Nephron (organoid): ENCODE results near the gene MTHFD1L.
"Not testable (repeated sequence)": the region's sequence is repeated elsewhere in the genome, so short reads cannot be mapped to it uniquely, and the experiment has no call there.

ENCODE experiments used
- H3K27ac Mint-ChIP-seq, 3 experiments: 2 replicates each; pipeline ENCODE4 v1.8.0; 2020; ENCODE audit warnings: mixed read lengths in 3 of 3, mild to moderate bottlenecking in 2 of 3, moderate library complexity in 1 of 3
- H3K27me3 Mint-ChIP-seq: 2 replicates; pipeline ENCODE4 v1.8.0; 2021; ENCODE audit warnings: low read depth, mild to moderate bottlenecking, moderate library complexity, mixed read lengths
- H3K36me3 Mint-ChIP-seq: 2 replicates; pipeline ENCODE4 v1.8.0; 2020; ENCODE audit warnings: low read depth, mixed read lengths
- H3K4me1 Mint-ChIP-seq: 2 replicates; pipeline ENCODE4 v1.8.0; 2020; ENCODE audit warnings: mixed read lengths
- H3K4me3 Mint-ChIP-seq, 3 experiments: 2 replicates each; pipeline ENCODE4 v1.8.0; 2020; ENCODE audit warnings: mild to moderate bottlenecking in 3 of 3, mixed read lengths in 3 of 3, moderate library complexity in 2 of 3
- H3K9me3 Mint-ChIP-seq: 2 replicates; pipeline ENCODE4 v1.8.0; 2020; ENCODE audit warnings: mixed read lengths
- CTCF ChIP-seq, 3 experiments: fragments of 200-600 bp; sonication (generic); IDR thresholded peaks; one replicate each; pipeline ENCODE4 v1.5.0; 2021; ENCODE audit warnings: antibody characterized with exemption in 3 of 3; ENCODE audit not compliant: unreplicated experiment in 3 of 3

The MTHFD1L gene

GRCh38 chr6:151027936-151028838 is 162.7 kb downstream of the MTHFD1L start:
- no peak overlapping the region for H3K27ac Mint-ChIP-seq
- no peak overlapping the region for H3K4me3 Mint-ChIP-seq
- peaks cover 2% of the 10 kb centered on the region for H3K9me3 Mint-ChIP-seq
- peaks cover 29% of the 10 kb centered on the region for H3K36me3 Mint-ChIP-seq
- TF ChIP-seq CTCF (IDR thresholded peaks at IDR 0.05; ENCODE audit: unreplicated experiment in 3 of 3) = no peak
- H3K4me1 Mint-ChIP-seq = peaks cover 25% of the 10 kb centered on the region
- no peaks in the 10 kb centered on the region for H3K27me3 Mint-ChIP-seq

DNA sequence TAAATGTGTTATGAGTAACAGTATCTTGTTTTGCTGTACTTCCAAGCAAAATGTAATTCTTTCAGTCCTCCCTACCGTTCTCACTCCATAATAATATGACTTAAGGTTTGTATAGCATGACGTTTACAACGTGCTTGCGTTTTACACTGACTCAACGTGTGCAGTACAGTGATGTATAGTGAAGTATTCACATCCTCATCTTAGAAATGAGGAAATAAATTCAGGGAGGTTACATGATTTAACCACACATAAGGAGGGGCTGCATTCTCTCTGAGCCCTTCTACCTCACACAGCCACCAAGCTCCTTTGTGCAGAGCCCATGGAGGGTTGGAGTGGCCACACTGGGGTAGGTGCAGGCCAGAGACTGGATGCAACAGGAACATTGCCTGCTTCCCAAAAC is 164.5 kb downstream of the MTHFD1L start:
- H3K4me3 Mint-ChIP-seq = no peak overlapping the region
- no peaks in the 10 kb centered on the region for H3K27me3 Mint-ChIP-seq
- H3K27ac Mint-ChIP-seq = peak overlapping the region in 1 of 3 experiments; percentile 30
- peaks cover 42% of the 10 kb centered on the region for H3K36me3 Mint-ChIP-seq
- peaks cover 2% of the 10 kb centered on the region for H3K9me3 Mint-ChIP-seq
- no peak for TF ChIP-seq CTCF (IDR thresholded peaks at IDR 0.05; ENCODE audit: unreplicated experiment in 3 of 3)
- H3K4me1 Mint-ChIP-seq = peaks cover 20% of the 10 kb centered on the region

GRCh38 chr6:151032034-151032433 is 166.5 kb downstream of the MTHFD1L start:
- no peak overlapping the region for H3K4me3 Mint-ChIP-seq
- H3K36me3 Mint-ChIP-seq = peaks cover 49% of the 10 kb centered on the region
- no peaks in the 10 kb centered on the region for H3K27me3 Mint-ChIP-seq
- H3K27ac Mint-ChIP-seq = peak overlapping the region; percentile 59 to 79 (median 74)
- peaks cover 2% of the 10 kb centered on the region for H3K9me3 Mint-ChIP-seq
- H3K4me1 Mint-ChIP-seq = peaks cover 25% of the 10 kb centered on the region
- no peak for TF ChIP-seq CTCF (IDR thresholded peaks at IDR 0.05; ENCODE audit: unreplicated experiment in 3 of 3)

GRCh38 chr6:151034825-151035781 is 169.6 kb downstream of the MTHFD1L start:
- H3K9me3 Mint-ChIP-seq = no peaks in the 10 kb centered on the region
- H3K4me3 Mint-ChIP-seq = no peak overlapping the region
- H3K4me1 Mint-ChIP-seq = peaks cover 51% of the 10 kb centered on the region
- no peaks in the 10 kb centered on the region for H3K27me3 Mint-ChIP-seq
- peaks cover 50% of the 10 kb centered on the region for H3K36me3 Mint-ChIP-seq
- peak overlapping the region; percentile 23 to 83 (median 53) for H3K27ac Mint-ChIP-seq
- TF ChIP-seq CTCF (IDR thresholded peaks at IDR 0.05; ENCODE audit: unreplicated experiment in 3 of 3) = no peak

DNA sequence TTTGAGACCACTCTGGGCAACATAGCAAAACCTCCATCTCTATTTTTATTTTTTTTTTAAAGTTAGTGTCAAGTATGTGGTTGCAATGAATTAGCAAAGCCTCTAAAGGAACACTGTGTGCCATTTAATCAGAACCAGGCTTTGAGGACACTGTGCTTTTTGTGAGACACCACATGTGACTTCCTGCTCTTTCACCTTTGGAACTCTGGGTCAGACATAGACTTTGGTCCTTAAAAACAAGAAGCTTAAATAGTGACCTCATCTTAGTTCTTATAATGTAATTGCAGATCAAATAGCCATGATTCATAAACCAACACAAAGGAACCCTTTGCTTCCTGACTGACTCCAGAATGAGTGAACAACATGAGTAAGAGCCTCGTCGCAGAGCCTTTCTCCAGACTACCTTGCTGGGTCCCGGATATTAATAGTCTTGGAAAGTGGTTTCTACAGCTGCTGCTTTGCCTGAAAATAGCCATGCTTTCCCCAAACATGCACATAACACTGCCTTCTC is 170.8 kb downstream of the MTHFD1L start:
- peaks cover 58% of the 10 kb centered on the region for H3K4me1 Mint-ChIP-seq
- H3K4me3 Mint-ChIP-seq, H3K9me3 Mint-ChIP-seq, H3K27me3 Mint-ChIP-seq: not testable (repeated sequence)
- H3K36me3 Mint-ChIP-seq = peaks cover 50% of the 10 kb centered on the region
- peak overlapping the region; percentile 53 to 84 (median 83) for H3K27ac Mint-ChIP-seq
